GM12891 (cell line): ENCODE results near the gene PAEP.

Experiments
- POLR2A ChIP-seq: IDR thresholded peaks from 2 replicates; pipeline ENCODE4 v1.6.1; 2011; ENCODE audit warnings: low read depth, low read length, control low read depth
- POLR2AphosphoS5 ChIP-seq: IDR thresholded peaks from 2 replicates; pipeline ENCODE4 v1.6.1; 2011; ENCODE audit warnings: low read depth, low read length, control low read depth

- no peak for TF ChIP-seq POLR2AphosphoS5
- TF ChIP-seq POLR2A: no peak
Measured at GRCh38 chr9:135587658-135588057, 26.1 kb downstream of the PAEP start.
